Astrocyte of the cerebellum (primary cell): Measurements from ENCODE around the gene ARHGEF37.

Experiments used
- DNase-seq: peaks from one replicate; pipeline ENCODE4 v3.0.0-alpha.2; 2011; ENCODE audit warnings: low read depth
- H3K4me3 ChIP-seq: 2 replicates; pipeline ENCODE4 v1.5.1; 2011; ENCODE audit warnings: mild to moderate bottlenecking, low read depth, low read length, moderate library complexity
- CTCF ChIP-seq: IDR thresholded peaks from 2 replicates; pipeline ENCODE4 v1.5.1; 2012; ENCODE audit warnings: low read length, low read depth, moderate library complexity, mild to moderate bottlenecking; ENCODE audit errors: missing control alignments
- in situ Hi-C: cut with HindIII; loops from 2 replicates; pipeline ENCODE4 v1.10.0; 2017; ENCODE audit warnings: low sequenced_read_pairs

ARHGEF37 gene

GRCh38 chr5:149551227-149552037, 29.9 kb upstream of the ARHGEF37 start, which contains the start of gene CSNK1A1:
Gene CSNK1A1, minus strand, starts transcription at chr5:149551439. Its CDS starts 475 bp downstream, at chr5:149550964.
- peak; percentile 97 for DNase-seq
- TF ChIP-seq CTCF: peak; percentile 89
- H3K4me3 ChIP-seq: peak within 1 kb of the TSS; percentile 100
- in situ Hi-C loops: no loop called here

- TF ChIP-seq CTCF: no peak
- DNase-seq: no peak
- in situ Hi-C loops: no loop called here
- H3K4me3 ChIP-seq: peak overlapping the region; percentile 100
These were observed 29.2 kb upstream of the ARHGEF37 start for GRCh38 chr5:149552038-149552494.

GRCh38 chr5:149552553-149553160, 28.6 kb upstream of the ARHGEF37 start:
- no peak for TF ChIP-seq CTCF
- H3K4me3 ChIP-seq: no peak overlapping the region
- no peak for DNase-seq
- in situ Hi-C loops: no loop called here

GRCh38 chr5:149559706-149560105, 21.6 kb upstream of the ARHGEF37 start:
- DNase-seq: no peak
- no peak overlapping the region for H3K4me3 ChIP-seq
- in situ Hi-C loops: no loop called here
- TF ChIP-seq CTCF: no peak

- peak; percentile 93 for DNase-seq
- no peak for TF ChIP-seq CTCF
- in situ Hi-C loops: no loop called here
- H3K4me3 ChIP-seq: no peak overlapping the region
These were observed 19.4 kb upstream of the ARHGEF37 start for GRCh38 chr5:149561848-149562247.

GRCh38 chr5:149563466-149563865, 17.8 kb upstream of the ARHGEF37 start:
- in situ Hi-C loops: no loop called here
- no peak for DNase-seq
- H3K4me3 ChIP-seq: no peak overlapping the region
- no peak for TF ChIP-seq CTCF
